GM18909 (cell line): ENCODE data around the gene TBC1D17.

Experiments used
- ATAC-seq: cut with Tn5 transposase; IDR thresholded peaks from one replicate; pipeline ENCODE4 v1.9.1; 2021; ENCODE audit warnings: mild to moderate bottlenecking; ENCODE audit not compliant: unreplicated experiment, poor library complexity

TBC1D17 gene

DNA sequence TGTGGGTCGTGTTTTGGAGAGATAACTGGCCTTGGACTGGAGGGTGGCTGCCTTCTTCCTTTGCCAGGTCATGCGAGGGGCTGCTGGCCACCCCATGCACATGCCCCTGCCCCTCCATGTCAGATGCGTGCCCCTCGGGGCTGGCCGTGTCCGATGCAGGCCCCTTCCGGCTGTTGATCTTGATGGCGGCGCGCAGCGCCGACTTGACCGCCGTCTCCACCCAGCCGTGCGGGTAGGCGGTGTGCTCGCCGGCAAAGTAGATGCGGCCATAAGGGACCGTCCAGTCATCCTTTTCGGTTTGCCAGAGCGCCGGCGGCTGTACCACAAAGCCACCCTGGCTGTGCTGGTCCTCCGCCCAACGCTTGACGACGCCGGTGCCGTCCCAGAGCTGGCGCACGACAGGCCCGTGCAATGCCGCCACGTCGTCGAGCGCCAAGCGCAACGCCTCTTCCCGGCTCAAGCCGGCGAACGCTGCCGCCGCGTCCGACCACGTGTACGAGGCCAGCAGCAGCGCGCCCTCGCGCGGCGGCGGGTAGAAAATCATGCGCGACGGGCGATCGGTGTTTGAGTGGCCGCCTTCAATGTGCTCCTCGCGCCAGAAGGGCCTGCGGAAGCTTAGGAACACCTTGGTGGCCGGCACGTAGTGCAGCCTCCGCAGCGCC, 12.3 kb downstream of the TBC1D17 start:
- no peak for ATAC-seq

DNA sequence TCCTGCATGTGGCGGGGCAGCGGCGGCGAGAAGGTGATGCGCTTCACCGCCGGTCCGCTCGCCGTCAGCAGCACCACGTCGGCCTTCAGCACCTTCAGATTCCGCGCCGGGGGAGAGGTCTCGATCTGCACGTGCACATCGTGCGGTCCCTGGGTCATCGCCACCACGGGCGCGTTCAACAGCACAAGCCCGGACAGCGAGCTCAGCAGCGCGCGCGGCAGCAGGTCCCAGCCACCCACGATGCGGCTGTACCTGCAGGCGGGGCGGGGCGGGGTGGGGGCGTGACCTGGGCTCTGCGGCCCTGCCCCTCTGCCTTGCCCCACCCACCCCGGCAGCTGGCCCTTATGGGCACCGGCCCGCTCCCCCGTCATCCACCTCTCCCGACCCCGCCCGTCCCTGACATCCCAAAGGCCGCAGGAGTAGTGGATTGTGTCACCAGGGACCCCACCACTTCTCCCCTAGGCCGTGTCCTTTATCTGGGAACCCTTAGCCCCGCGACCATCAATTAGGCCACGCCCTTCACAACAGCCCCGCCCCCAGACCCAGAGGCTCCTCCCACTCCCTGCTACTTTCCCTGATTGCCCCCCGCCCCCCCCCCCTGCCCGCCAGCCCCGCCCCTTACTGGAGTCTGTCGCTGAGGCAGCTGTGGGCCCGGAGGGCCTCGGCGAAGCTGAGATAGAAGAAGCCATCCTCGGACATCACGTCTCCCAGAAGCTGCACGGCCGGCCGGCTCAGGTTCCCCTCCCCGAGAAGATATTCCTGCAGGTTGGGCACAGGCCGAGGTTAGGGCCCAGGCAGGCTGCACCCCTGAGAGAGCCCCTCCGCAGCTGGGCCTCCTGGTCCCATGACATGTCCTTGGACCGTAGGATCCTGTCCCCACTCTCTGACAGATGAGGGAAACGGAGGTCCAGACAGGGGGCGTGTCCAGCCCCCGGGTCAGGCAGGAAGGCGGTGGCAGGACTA, 13.1 kb downstream of the TBC1D17 start:
- ATAC-seq = no peak

DNA sequence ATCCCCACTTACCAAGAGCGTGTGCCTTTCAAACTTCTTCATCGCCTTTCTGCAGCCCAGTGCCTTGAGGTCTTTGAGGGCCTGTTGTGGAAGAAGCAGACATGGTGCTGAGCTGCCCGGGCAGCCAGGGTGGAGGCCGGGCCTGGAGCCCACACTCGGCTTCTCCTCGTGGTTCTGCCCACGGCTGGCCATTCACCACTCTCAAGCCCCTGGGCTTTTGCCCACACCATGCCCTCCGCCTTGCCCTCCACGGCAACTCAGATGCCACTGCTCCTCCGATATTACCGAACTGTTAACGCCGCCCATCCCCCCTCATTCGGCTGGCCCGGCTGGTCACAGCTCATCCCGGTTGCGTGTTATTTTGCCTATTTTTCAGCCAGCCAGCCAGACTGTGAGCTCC, 13.9 kb downstream of the TBC1D17 start:
- ATAC-seq = no peak

- ATAC-seq = no peak
Measured at GRCh38 chr19:49892716-49893115, 15.2 kb downstream of the TBC1D17 start.

- no peak for ATAC-seq
Measured at GRCh38 chr19:49894011-49894664, 16.6 kb downstream of the TBC1D17 start.

- ATAC-seq = no peak
Measured at GRCh38 chr19:49894879-49895565, 17.5 kb downstream of the TBC1D17 start.

GRCh38 chr19:49895566-49896297, 18.2 kb downstream of the TBC1D17 start:
- ATAC-seq = no peak

DNA sequence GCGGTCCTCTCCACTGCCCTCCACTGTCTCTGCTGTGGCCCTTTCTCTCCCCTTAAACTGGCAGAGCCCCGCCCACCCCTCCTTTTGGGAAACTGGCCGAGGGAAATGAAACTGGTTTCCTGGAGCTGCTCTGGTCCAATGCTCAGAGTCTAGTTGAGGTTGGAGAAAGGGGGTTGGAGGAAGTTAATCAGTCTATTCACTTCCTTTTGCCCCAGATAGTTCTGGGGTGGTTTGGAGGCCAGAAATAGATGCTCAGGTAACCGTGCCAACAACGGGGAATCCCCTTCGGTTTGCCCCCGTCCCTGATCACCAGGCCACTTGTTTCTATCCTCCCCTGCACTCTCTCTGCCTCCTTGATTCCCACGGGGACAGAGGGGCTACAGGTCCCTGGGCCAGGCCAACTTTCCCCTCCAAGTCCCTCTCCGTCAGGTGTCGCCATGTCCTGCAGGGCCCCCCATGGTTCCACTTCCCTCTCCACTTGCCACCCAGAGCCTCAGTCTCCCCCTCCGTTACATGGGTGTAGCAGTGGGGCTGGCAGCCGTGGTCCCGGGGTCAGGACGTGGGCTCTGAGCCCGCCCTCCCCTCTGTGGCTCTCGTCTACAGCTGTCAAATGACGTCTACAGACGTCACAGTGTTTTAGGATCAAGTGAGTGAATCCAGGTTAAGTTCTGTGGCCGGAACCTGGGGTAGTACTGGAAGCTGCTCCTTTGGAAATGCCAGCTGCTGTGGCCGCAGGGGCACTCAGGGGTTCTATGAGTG, 19.5 kb downstream of the TBC1D17 start, which contains the start of gene IL4I1:
Gene IL4I1, minus strand, starts transcription at position 25 of the 759 bp plus-strand sequence. CDS start 727 bp downstream, outside the sequence.
- peak; percentile 64 for ATAC-seq

GRCh38 chr19:49904136-49904535, 26.6 kb downstream of the TBC1D17 start:
- ATAC-seq = no peak

DNA sequence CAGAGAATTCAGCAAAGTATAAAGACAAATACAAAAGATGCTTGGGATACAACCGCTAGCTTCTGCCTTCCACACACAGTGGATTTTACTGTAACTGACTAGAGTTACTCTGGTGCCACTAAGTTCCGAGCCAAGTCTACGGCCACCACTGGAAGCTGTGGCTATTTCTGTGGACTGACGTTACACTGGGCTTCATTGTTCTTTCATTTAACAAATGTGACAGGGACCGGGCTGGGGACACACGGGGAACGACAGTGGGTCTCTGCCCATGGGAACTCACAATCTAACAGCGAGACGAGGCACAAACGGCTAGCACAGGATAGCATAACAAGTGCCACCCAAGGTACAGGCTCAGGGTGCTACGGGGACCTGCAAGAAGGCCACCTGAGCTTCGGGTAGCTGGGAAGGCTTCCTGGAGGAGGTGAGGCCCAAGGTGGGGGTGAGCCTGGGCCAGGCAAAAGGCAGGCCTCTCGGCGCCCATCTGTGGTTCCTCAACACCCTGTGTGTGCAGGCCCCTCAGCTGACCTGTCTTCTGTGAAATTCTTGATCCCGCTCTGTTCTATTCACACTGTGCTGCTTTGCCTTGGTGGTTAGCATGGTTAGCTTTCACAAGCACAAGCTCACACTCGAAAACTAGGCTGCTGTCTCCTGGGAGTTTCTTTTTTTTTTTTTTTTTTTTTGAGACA, 29.5 kb downstream of the TBC1D17 start:
- ATAC-seq = no peak

DNA sequence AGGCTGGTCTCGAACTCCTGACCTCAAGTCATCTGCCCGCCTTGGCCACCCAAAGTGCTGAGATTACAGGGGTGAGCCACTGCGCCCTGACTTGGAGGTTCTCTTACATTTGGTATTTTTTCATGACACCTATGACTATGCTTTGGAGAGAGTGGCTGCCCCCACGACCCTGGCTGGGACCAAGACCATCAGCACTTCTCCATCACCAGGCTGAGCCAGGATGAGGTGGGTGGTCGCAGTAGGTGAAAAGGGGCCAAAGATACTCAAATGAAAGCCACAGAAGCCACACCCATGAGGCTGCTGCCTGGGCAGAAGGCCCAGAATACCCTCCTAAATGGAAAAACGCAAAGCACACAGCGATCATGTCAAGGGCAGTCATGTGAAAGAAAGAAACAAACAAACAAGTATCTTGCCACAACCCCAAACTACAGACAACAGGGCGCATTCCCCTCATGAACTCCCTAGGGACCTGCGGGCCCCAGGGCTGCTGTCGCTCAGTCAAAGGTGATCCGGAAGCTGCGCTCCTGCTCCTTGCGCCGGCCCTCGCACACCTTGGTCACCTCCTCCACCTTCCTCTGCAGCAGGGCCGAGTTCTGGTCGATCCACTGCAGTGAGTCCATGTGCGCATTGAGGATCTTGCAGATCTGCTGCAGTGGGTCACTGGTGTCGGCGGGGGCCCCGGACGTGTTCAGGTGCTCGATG, 30.4 kb downstream of the TBC1D17 start:
- ATAC-seq = no peak

- ATAC-seq = no peak
Measured at GRCh38 chr19:49908480-49909420, 31.2 kb downstream of the TBC1D17 start.

DNA sequence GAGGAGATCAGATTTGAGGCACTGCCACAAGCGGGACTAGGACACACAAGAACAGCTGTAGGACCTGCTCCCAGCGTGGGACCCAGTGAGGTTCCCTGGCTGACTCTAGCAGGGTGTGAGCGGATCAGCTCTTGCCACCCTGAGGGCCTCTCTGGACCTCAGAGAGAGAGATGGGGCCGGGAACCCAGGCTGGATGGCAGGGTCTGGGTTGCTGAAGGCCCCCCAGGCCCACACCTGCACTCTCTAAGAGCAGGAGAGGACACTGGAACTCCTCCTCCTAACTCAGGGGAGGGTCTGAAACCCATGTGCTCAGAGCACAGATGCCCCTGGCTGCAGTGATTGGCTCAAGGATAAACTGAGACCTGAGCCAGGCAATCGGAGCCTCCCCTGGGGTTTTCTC, 32.7 kb downstream of the TBC1D17 start:
- ATAC-seq = no peak

- ATAC-seq = peak; percentile 38
Measured at GRCh38 chr19:49911381-49912145, 34.1 kb downstream of the TBC1D17 start.

DNA sequence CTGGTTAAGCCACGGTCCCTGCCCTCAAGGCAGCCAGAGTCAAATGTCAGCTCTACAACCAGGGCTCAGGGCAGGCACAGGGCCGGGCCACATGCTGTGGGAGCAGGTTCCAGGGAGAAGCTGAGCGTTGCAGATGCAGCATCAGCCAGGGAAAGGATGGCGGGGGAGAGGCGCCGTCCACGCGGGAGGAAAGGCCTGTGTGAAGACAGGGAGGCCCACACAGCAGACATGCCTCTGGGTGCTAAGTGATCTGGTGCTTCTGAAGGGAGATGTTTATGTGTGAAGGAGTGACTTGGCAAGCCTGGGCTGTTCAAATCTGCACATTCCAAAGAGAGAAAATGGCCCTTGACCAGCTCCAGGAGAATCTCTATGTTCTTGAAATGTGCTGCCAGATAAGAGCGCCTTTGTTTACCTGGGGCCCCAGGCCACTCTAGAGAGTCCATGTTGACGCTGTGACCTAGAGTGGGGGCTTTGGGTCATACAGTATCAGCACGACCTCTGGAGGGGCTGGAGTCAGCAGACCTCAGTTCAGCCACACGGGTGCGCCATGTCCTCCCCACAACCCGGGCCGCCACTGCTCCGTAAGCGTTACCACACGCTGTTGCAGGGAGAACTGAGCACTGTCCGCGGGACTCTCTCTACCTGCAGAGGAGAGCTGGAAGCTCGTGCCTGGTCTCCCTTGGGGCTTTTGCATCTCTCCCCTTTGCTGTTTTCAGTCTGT, 35.6 kb downstream of the TBC1D17 start:
- no peak for ATAC-seq
